HL-60 (cell line): ENCODE measurements around the gene TMEM184A.
A peak's percentile ranks its signal among the peaks of the same experiment; 100 is the strongest.

ENCODE experiments used
- POLR2AphosphoS5 ChIP-seq: IDR thresholded peaks from 2 replicates; pipeline ENCODE4 v1.6.1; 2012; ENCODE audit warnings: low read depth
- TF ChIP-seq, protein P1 (sequence below): IDR thresholded peaks from one replicate; pipeline ENCODE4 v1.5.1; 2011; ENCODE audit warnings: low read length, control low read depth, inconsistent platforms; ENCODE audit not compliant: insufficient read depth
- TF ChIP-seq, protein P2 (sequence below): IDR thresholded peaks from 2 replicates; pipeline ENCODE4 v1.6.1; 2012; ENCODE audit warnings: low read depth; ENCODE audit not compliant: insufficient replicate concordance

DNA sequence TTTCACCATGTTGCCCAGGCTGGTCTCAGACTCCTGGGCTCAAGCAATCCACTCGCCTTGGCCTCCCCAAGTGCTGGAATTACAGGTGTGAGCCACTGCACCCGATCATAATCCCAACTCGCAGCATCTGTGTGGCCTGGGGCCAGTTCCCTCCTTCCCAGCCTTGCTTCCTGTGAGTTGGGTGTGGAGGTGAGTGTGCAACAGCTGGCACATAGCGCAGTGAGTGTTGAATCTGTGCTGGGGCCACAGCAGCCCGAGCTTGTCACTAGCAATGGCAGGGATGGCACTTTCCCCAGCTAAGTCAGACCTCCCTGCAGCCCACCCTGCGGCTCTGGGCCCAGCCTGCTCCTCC lies 12.2 kb downstream of the TMEM184A start:
- TF ChIP-seq, protein P1, sequence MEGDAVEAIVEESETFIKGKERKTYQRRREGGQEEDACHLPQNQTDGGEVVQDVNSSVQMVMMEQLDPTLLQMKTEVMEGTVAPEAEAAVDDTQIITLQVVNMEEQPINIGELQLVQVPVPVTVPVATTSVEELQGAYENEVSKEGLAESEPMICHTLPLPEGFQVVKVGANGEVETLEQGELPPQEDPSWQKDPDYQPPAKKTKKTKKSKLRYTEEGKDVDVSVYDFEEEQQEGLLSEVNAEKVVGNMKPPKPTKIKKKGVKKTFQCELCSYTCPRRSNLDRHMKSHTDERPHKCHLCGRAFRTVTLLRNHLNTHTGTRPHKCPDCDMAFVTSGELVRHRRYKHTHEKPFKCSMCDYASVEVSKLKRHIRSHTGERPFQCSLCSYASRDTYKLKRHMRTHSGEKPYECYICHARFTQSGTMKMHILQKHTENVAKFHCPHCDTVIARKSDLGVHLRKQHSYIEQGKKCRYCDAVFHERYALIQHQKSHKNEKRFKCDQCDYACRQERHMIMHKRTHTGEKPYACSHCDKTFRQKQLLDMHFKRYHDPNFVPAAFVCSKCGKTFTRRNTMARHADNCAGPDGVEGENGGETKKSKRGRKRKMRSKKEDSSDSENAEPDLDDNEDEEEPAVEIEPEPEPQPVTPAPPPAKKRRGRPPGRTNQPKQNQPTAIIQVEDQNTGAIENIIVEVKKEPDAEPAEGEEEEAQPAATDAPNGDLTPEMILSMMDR = no peak
- TF ChIP-seq POLR2AphosphoS5 = peak; percentile 12; the same call in 1 of the 2 replicates
- TF ChIP-seq, protein P2, sequence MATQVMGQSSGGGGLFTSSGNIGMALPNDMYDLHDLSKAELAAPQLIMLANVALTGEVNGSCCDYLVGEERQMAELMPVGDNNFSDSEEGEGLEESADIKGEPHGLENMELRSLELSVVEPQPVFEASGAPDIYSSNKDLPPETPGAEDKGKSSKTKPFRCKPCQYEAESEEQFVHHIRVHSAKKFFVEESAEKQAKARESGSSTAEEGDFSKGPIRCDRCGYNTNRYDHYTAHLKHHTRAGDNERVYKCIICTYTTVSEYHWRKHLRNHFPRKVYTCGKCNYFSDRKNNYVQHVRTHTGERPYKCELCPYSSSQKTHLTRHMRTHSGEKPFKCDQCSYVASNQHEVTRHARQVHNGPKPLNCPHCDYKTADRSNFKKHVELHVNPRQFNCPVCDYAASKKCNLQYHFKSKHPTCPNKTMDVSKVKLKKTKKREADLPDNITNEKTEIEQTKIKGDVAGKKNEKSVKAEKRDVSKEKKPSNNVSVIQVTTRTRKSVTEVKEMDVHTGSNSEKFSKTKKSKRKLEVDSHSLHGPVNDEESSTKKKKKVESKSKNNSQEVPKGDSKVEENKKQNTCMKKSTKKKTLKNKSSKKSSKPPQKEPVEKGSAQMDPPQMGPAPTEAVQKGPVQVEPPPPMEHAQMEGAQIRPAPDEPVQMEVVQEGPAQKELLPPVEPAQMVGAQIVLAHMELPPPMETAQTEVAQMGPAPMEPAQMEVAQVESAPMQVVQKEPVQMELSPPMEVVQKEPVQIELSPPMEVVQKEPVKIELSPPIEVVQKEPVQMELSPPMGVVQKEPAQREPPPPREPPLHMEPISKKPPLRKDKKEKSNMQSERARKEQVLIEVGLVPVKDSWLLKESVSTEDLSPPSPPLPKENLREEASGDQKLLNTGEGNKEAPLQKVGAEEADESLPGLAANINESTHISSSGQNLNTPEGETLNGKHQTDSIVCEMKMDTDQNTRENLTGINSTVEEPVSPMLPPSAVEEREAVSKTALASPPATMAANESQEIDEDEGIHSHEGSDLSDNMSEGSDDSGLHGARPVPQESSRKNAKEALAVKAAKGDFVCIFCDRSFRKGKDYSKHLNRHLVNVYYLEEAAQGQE = no peak
